Pancreas (tissue), 10 donors: ENCODE results near the gene GDF3. TPM values are rescaled to one million over a fixed set of nuclear protein-coding genes. Genes with fewer than 3 reads are reported as not detected.

Experiments used
- ATAC-seq, 4 donors: fragments of 200-7000 bp; cut with Tn5 transposase; one replicate each; pipeline versions ENCODE4 v1.8.0 to v1.9.1; 2020; ENCODE audit warnings: mild to moderate bottlenecking in 4 of 4, moderate library complexity in 4 of 4
- DNase-seq, 6 donors: peaks; one replicate each; pipeline ENCODE4 v3.0.0-alpha.2; 2020
- FAIRE-seq: peaks from 2 replicates; lab custom pipeline; 2012; peaks lifted over from hg19 to GRCh38; lab: Jason Lieb, UNC
- H3K27ac ChIP-seq, 4 donors: fragments of 200-600 bp; sonication (generic); 1 replicate in 3 of 4; 2 replicates in 1 of 4; pipeline versions ENCODE4 v1.5.0 to v1.8.0; 2020
- H3K27me3 ChIP-seq, 4 donors: fragments of 200-600 bp; one replicate each; pipeline ENCODE4 v1.8.0; 2021
- H3K36me3 ChIP-seq, 3 donors: fragments of 200-600 bp; sonication (generic) in 1 of 3; one replicate each; pipeline versions ENCODE4 v1.5.0 to v1.8.0; 2020 to 2021
- H3K4me1 ChIP-seq, 3 donors: fragments of 200-600 bp; one replicate each; pipeline ENCODE4 v1.8.0; 2021
- H3K4me3 ChIP-seq, 4 donors: fragments of 200-600 bp; sonication (generic) in 2 of 4; one replicate each; pipeline versions ENCODE4 v1.5.0 to v1.8.0; 2020 to 2021
- H3K9me3 ChIP-seq, 4 donors: fragments of 200-600 bp; one replicate each; pipeline ENCODE4 v1.8.0; 2021
- WGBS, 2 donors: extraction: QIAGEN DNeasy Blood & Tissue Kit; methylation state at CpG; one replicate each; pipeline ENCODE4 v1.1.7; 2013; 5-methylcytosine and 5-hydroxymethylcytosine counted together
- intact Hi-C, 3 donors: fragments of 100-400 bp; cut with DNase I; formaldehyde crosslinking; loops; one replicate each; pipeline versions ENCODE4 v1.11.1 to v1.14.2; 2022
- polyA plus RNA-seq, 2 donors: library from polyadenylated mRNA; stranded (reverse); fragments of 200-250 nt; gene quantifications; one replicate each; pipeline ENCODE4 v1.2.3, GENCODE V29; 2013
- total RNA-seq, 6 donors: library from RNA; stranded (reverse); fragmentation: NEBNext Ultra II Directional in 4 of 6; extraction: Animal tissue kit (Norgen Biotek cat#: 25700) in 4 of 6; gene quantifications; one replicate each; pipeline versions ENCODE4 v1.2.1 to v1.2.4, GENCODE V29; 2021 to 2023
- TF ChIP-seq, protein P1 (sequence below), 4 donors: fragments of 200-600 bp; sonication (generic) in 3 of 4; IDR thresholded peaks; one replicate each; pipeline versions ENCODE4 v1.5.0 to v1.8.0; 2021; ENCODE audit warnings: antibody characterized with exemption in 4 of 4
- donor health status: healthy with polysubstance abuse.
- donor health status: DM: no; HTN: no; CAD: no; lungs with moderate emphysema.
- donor health status: DM: no; HTN: no; CAD: no.
- donor health status: control.
- donor health status: control.
- donor health status: Bipolar disorder and iron deficiency.
- donor health status: DM: yes; HTN: yes; CAD: no.
- donor health status: DM: no; HTN: no; CAD: no.
- donor health status: DM: no; HTN: no; CAD: no.
- donor health status: DM: yes; HTN: yes; CAD: no.

The GDF3 gene
- total and polyA plus RNA-seq, 8 donors: 0.07 TPM; not detected in 7

DNA sequence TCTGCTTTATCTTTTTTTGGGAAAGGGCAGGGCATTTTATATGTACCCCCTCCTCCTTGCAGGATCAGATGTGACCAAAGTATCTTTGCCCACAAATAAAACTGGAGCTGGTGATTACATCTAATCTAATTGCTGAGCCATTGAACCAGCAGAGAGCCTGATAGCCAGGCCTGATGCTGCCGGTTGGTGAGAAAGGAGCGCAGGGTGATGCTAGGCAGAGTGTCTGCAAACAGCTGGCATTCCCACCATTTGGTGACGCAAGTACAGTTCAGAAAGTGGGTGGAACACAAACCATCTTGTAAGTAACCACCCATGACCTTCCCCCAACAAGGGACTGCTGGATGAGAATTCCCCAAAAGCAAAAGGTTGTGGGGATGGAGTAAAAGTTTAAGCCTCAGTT lies 28.4 kb upstream of the GDF3 start:
- WGBS, 2 donors: 40 to 77% methylated on average over 3 of the region's 3 CpGs
- Histone ChIP-seq H3K4me3 (no peak overlapping the region), H3K36me3 (no peaks in the 10 kb centered on the region), H3K4me1 (no peaks in the 10 kb centered on the region), H3K27me3 (no peaks in the 10 kb centered on the region), H3K9me3 (no peaks in the 10 kb centered on the region), H3K27ac (no peak overlapping the region)
- FAIRE-seq: no peak
- no peak for DNase-seq
- ATAC-seq: no peak
- TF ChIP-seq, protein P1, sequence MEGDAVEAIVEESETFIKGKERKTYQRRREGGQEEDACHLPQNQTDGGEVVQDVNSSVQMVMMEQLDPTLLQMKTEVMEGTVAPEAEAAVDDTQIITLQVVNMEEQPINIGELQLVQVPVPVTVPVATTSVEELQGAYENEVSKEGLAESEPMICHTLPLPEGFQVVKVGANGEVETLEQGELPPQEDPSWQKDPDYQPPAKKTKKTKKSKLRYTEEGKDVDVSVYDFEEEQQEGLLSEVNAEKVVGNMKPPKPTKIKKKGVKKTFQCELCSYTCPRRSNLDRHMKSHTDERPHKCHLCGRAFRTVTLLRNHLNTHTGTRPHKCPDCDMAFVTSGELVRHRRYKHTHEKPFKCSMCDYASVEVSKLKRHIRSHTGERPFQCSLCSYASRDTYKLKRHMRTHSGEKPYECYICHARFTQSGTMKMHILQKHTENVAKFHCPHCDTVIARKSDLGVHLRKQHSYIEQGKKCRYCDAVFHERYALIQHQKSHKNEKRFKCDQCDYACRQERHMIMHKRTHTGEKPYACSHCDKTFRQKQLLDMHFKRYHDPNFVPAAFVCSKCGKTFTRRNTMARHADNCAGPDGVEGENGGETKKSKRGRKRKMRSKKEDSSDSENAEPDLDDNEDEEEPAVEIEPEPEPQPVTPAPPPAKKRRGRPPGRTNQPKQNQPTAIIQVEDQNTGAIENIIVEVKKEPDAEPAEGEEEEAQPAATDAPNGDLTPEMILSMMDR (IDR thresholded peaks at IDR 0.05): no peak
- intact Hi-C loops: no loop called here

DNA sequence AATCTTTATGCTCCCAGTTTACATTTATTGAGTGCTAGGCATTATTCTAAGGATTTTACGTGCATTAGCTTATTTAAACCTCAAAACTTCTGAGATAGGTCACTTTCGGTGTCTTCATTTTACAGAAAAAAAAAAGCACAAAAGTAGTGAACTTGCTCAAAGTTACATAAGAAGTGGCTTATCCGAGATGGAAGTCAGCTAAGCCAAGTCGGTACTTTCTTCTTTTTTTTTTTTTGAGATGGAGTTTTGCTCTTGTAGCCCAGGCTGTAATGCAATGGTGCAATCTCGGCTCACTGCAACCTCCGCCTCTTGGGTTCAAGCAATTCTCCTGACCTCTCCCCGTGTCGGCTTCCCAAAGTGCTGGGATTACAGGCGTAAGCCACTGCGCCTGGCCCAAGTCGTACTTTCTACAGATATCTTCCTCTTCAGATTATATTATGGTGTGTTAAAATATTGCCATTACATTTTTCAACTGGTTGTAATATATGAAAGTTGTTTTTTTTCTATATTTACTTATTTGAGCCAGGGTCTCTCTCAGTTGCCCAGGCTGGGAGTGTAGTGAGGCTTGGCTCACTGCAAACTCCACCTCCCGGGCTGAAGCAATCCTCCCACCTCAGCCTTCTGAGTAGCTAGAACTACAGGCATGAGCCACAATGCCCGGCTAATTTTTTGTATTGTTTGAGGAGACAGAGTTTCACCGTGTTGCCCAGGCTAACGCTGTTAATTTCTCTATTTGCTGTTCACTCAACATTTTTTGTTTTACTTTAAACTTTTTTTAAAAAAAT lies 24.6 kb upstream of the GDF3 start:
- 57 to 58% methylated on average over 15 of the region's 15 CpGs for WGBS, 2 donors
- Histone ChIP-seq H3K9me3 (no peaks in the 10 kb centered on the region), H3K36me3 (no peaks in the 10 kb centered on the region), H3K27ac (no peak overlapping the region), H3K4me3 (no peak overlapping the region), H3K4me1 (no peaks in the 10 kb centered on the region), H3K27me3 (no peaks in the 10 kb centered on the region)
- ATAC-seq (no peak), DNase-seq (no peak), FAIRE-seq (no peak)
- TF ChIP-seq, protein P1 (IDR thresholded peaks at IDR 0.05): no peak
- intact Hi-C loops: no loop called here

DNA sequence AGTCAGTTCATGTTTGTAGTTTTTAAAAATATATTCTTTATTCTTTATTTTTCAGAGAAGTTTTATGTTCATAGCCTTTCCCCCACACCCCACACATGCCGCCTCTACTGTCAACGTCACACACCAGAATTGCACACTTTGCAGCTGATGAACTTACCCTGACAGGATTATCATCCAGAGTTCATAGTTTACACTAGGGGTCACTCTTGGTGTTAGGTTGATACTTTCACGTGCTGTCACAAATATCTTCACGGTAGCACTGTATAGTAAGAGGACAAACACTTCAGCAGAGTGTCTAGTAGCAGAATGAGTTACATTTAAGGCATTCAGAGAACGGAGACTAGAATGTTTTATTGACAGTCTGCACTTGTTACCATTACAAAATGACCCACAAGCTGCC lies 20.8 kb upstream of the GDF3 start:
- H3K4me1 ChIP-seq: no peaks in the 10 kb centered on the region
- no peaks in the 10 kb centered on the region for H3K9me3 ChIP-seq
- TF ChIP-seq, protein P1 (IDR thresholded peaks at IDR 0.05): no peak
- DNase-seq: no peak
- ATAC-seq: peak in 3 of 4 donors; percentile 59 to 75 (median 66)
- H3K36me3 ChIP-seq: no peaks in the 10 kb centered on the region
- no peak overlapping the region for H3K27ac ChIP-seq
- intact Hi-C loops: no loop called here
- H3K4me3 ChIP-seq: no peak overlapping the region
- no peaks in the 10 kb centered on the region for H3K27me3 ChIP-seq
- no peak for FAIRE-seq
- WGBS, 2 donors: 4 to 8% methylated on average over 5 of the region's 5 CpGs

DNA sequence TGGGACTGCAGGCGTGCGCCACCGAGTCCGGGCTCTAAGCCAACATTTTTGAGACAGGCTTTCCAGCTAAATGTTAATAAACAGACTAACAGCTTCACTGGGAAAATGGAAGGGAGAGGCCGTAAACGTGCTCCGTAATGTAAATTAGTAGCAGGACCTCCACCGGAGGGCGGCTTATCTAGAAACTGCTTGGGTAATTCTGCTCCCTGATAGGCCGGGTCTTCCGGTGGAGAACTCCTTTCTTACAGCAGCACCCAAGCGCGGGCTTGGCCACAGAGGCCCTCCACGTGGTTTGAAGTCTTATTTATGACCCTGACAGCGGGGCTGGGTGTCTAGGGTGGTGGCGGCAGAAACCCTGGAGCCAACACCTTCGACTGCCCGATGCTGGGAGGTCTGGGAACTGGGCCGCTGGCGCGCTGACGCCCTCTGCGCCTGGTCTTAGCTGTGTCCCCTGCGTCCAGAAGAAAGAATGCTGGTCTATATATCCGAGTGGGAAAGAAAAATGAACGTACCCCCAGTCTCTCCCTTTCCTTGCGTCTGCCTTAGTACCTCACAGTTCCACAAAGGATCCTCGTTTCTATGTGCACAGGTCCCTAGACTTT lies 17.4 kb upstream of the GDF3 start:
- ATAC-seq (no peak), DNase-seq (no peak), FAIRE-seq (no peak)
- Histone ChIP-seq H3K9me3 (no peaks in the 10 kb centered on the region), H3K27me3 (no peaks in the 10 kb centered on the region), H3K4me3 (no peak overlapping the region), H3K4me1 (no peaks in the 10 kb centered on the region), H3K27ac (no peak overlapping the region), H3K36me3 (no peaks in the 10 kb centered on the region)
- TF ChIP-seq, protein P1 (IDR thresholded peaks at IDR 0.05): no peak
- 78 to 83% methylated on average over 28 of the region's 28 CpGs for WGBS, 2 donors
- intact Hi-C loops: no loop called here

DNA sequence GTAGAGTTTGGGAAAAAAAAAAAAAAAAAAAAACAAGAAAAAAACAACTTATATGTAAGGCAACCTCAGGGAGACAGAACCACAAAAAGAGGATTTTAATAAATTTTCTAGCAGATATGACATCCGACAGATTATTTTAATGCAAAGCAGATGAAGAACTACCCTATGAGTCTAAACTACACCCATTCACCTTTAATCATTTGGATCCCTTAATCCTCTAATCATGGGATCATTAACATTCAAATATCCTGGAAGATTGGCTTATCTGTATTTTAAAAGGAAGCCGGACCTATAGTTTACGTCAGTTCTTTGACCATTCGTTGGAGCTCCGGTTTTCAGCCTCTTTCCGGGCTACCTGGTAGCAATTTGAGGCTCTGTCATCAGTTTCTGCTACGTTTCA lies 15.6 kb upstream of the GDF3 start, which contains the start of gene DPPA3:
DPPA3 (plus strand) TSS at position 301 of the 400 bp plus-strand sequence. CDS start 138 bp downstream, outside the sequence.
- ATAC-seq (no peak), FAIRE-seq (no peak), DNase-seq (no peak)
- Histone ChIP-seq H3K4me1 (no peaks in the 10 kb centered on the region), H3K27me3 (no peaks in the 10 kb centered on the region), H3K9me3 (no peaks in the 10 kb centered on the region), H3K27ac (no peak within 1 kb of the TSS), H3K36me3 (no peaks in the 10 kb centered on the region), H3K4me3 (no peak within 1 kb of the TSS)
- TF ChIP-seq, protein P1 (IDR thresholded peaks at IDR 0.05): no peak
- intact Hi-C loops: no loop called here
- 70 to 71% methylated on average over 7 of the region's 7 CpGs for WGBS, 2 donors
